HL-60 (cell line): ENCODE data around the gene GMPPA.

Source experiments
- DNase-seq, 2 experiments: peaks; one replicate each; pipeline ENCODE4 v3.0.0-alpha.2; 2010 to 2020; ENCODE audit warnings: low read depth in 1 of 2, low spot score in 1 of 2
- H3K27ac ChIP-seq: fragments of 250-450 bp; sonication (Bioruptor Pico); replicated peaks from 2 replicates; pipeline ENCODE4 v1.5.1; 2020; ENCODE audit warnings: mild to moderate bottlenecking, moderate library complexity
- H3K27me3 ChIP-seq: fragments of 250-450 bp; sonication (Bioruptor Pico); 2 replicates; pipeline ENCODE4 v1.5.1; 2021; ENCODE audit warnings: mild to moderate bottlenecking, moderate library complexity; ENCODE audit not compliant: insufficient read depth, poor library complexity, severe bottlenecking
- H3K4me3 ChIP-seq: replicated peaks from 2 replicates; pipeline ENCODE4 v1.5.1; 2011; ENCODE audit warnings: mild to moderate bottlenecking, control low read depth, low read length; ENCODE audit not compliant: insufficient read depth
- CTCF ChIP-seq: IDR thresholded peaks from one replicate; pipeline ENCODE4 v1.5.1; 2011; ENCODE audit warnings: low read length, control low read depth, inconsistent platforms; ENCODE audit not compliant: insufficient read depth
- GABPA ChIP-seq: IDR thresholded peaks from 2 replicates; pipeline ENCODE4 v1.6.1; 2012; ENCODE audit warnings: low read depth
- POLR2AphosphoS5 ChIP-seq: IDR thresholded peaks from 2 replicates; pipeline ENCODE4 v1.6.1; 2012; ENCODE audit warnings: low read depth
- REST ChIP-seq: IDR thresholded peaks from 2 replicates; pipeline ENCODE4 v1.6.1; 2012; ENCODE audit warnings: low read depth; ENCODE audit not compliant: insufficient replicate concordance
- SPI1 ChIP-seq: IDR thresholded peaks from 2 replicates; pipeline ENCODE4 v1.6.1; 2012; ENCODE audit warnings: low read depth, mild to moderate bottlenecking, borderline replicate concordance

GMPPA gene

GRCh38 chr2:219520079-219520478 is 21.4 kb downstream of the GMPPA start:
- no peak for TF ChIP-seq CTCF
- TF ChIP-seq REST, result no peak
- no peak for TF ChIP-seq SPI1
- TF ChIP-seq POLR2AphosphoS5, result no peak
- no peak for TF ChIP-seq GABPA
- Histone ChIP-seq H3K4me3 (no peak overlapping the region), H3K27me3 (peaks cover 75% of the 10 kb centered on the region), H3K27ac (no peak overlapping the region)
- DNase-seq, result no peak

GRCh38 chr2:219521066-219521880 is 22.6 kb downstream of the GMPPA start:
- Histone ChIP-seq H3K27me3 (peaks cover 77% of the 10 kb centered on the region), H3K4me3 (no peak overlapping the region), H3K27ac (no peak overlapping the region)
- DNase-seq, result no peak
- TF ChIP-seq POLR2AphosphoS5 (no peak), CTCF (no peak), REST (no peak), GABPA (no peak), SPI1 (no peak)

GRCh38 chr2:219522111-219523030 is 23.7 kb downstream of the GMPPA start:
- H3K4me3 ChIP-seq, result no peak overlapping the region

More at GRCh38 chr2:219522111-219523030, 23.7 kb downstream of the GMPPA start:
- no peak for DNase-seq
- TF ChIP-seq CTCF, result no peak
- TF ChIP-seq SPI1, result no peak
- no peak for TF ChIP-seq GABPA
- TF ChIP-seq REST, result no peak
- TF ChIP-seq POLR2AphosphoS5, result no peak
- Histone ChIP-seq H3K27ac (no peak overlapping the region), H3K27me3 (peaks cover 82% of the 10 kb centered on the region)
